Stimulated activated CD4-positive, alpha-beta T cell treated with anti-CD3 and anti-CD28 coated beads, Interleukin-2, amount 100 ng/mL, for 4 hours (primary cell): Measurements from ENCODE around the gene FBXO22.
"Not testable (repeated sequence)": the region's sequence is repeated elsewhere in the genome, so short reads cannot be mapped to it uniquely, and the experiment has no call there.

ENCODE experiments used
- DNase-seq: peaks from one replicate; pipeline ENCODE4 v3.0.0-alpha.2; 2020; ENCODE audit warnings: low read depth

FBXO22 gene

GRCh38 chr15:75903331-75904239, at the start of gene FBXO22:
Gene FBXO22, plus strand, starts transcription at chr15:75903878. Its CDS starts 86 bp downstream, at chr15:75903964.
- DNase-seq: peak; percentile 78

DNA sequence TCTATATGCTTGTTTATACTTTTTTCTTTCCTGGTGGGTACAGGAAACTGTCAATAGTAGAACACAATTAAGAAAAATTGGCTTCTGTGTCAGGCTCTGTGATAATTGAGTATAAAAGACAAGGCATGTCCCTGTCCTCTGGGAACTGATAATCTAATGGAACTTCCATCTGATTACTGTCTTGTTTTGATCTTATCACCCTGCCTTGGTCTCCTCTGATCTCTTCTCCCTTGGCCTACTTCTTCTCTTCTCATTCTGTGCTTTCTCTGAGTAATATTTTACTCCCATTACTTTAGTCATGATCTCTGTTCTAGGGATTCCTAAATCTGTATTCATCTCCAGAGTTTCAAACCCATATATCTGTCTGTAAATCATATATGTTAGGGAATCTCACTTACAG, 45.8 kb upstream of the FBXO22 start:
- DNase-seq: no peak

- DNase-seq: no peak
Measured at GRCh38 chr15:75861750-75862402, 41.8 kb upstream of the FBXO22 start.

- DNase-seq: no peak
Measured at GRCh38 chr15:75862796-75863195, 40.9 kb upstream of the FBXO22 start.

- DNase-seq: no peak
Measured at GRCh38 chr15:75864213-75865059, 39.2 kb upstream of the FBXO22 start.

DNA sequence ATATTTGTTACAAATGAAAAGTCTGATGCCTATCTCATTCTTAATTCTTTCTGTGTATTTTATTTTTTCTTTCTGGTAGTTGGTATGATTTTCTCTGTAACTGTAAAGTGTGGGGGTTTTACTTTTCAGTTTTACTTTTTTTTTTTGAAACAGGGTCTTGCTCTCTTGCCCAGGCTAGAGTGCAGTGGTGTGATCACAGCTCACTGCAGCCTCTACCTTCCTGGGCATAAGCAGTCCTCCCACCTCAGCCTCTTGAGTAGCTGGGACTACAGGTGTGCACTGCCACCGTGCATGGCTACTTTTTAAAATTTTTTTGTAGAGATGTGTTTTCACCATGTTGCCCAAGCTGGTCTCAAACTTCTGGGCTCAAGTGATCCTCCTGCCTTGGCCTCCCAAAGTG, 37.6 kb upstream of the FBXO22 start:
- not testable (repeated sequence) for DNase-seq

- DNase-seq: no peak
Measured at GRCh38 chr15:75866916-75867315, 36.8 kb upstream of the FBXO22 start.

DNA sequence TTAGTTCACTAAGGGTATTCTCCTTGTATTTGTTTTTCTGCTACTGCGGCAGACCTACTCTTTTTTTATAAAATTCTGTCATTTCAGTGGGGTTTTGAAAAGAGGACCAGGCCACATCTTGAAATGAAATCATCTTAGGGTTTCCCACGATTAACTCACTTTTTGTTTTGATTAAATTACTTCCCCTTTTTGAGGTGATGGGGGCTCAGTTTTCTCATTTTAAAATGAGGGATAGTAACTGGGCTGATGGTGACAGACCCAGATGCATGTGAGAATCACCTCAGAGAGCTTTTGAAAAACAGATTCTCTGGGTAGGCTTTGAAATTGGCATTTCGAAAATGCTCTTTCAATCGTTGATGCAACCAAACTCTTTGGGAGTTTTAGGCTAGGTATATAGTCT, 36.2 kb upstream of the FBXO22 start:
- no peak for DNase-seq

DNA sequence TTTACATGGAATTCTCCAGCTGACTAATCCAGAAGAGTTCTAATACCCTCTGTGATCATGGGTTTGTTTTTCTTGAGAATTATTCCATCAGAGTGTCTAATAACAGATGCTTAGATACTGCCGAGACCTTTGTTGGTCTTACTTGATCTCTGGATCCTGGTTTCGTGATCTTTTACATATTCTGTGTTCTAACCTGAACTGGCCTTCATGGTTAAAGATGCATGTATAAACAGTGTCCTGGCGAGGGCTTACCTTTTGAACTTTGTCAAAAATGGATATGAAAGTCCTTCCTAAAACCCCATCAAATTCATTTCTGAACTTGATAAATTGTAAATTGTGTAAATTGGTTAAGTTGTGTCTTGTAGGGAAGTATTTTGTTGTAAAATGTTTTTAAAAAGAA, 35.7 kb upstream of the FBXO22 start:
- no peak for DNase-seq

- no peak for DNase-seq
Measured at GRCh38 chr15:75869446-75869845, 34.2 kb upstream of the FBXO22 start.

- not testable (repeated sequence) for DNase-seq
Measured at GRCh38 chr15:75871589-75871988, 32.1 kb upstream of the FBXO22 start.

DNA sequence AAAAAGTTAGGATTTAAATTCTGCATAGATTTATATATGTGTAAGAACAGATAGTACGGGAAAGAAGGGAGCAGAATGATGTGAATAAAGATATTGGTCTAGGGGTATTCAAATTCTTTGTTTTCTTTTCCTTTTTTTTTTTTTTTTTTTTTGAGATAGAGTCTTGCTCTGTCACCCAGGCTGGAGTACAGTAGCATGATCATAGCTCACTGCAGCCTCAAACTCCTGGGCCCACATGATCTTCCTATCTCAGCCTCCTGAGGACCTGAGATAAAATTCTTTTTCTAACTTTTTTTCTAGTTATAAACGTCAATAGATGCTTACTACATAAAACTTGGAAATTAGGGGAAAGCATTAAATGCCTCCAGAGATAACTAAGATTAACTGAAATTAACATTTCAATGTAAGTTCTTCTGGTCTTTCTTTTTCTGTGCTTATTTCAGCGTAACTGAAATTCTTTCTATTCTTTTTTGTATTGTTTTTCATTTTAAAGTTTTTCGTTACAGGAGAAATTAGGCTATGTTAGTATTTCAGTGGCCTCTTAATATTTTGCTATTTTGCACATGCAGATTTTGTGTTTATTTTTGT, 31.2 kb upstream of the FBXO22 start:
- DNase-seq: no peak

DNA sequence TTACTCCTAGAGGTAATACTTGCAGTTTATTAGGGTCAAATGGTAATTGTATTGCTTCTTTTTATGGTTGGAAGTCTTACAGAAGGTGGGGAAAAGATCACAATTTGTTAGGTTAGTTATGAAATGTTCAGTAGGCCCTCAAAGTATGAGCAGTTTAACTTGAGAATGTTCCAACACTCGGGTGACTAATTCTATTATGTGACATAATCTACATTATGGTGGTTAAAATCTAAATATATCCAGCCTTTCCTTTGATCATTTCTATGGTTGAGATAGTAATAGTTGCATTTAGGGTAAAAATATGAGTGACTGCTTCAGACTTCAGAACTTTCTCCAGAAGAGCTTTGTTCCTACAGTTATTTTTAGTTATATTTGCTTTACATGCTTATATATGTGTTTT, 19.6 kb upstream of the FBXO22 start:
- no peak for DNase-seq

DNA sequence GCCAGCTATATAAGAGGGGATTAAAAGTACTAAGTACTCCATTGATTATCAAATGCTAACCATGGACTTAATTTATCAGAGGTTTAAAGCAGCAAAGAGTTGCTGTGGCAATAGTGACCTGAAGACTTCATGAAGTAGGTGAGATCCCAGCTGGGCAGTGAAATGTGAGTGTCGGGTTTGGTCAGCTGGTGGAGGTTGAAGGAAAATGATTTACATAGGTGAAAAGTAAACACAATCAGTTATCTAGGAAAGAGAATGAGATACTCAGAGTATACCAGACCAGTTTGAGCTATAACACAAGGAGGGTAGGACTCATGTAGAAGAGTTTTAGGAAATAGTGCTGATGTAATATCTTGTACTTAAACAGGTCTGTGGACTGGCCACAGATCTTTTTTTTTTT, 16.5 kb upstream of the FBXO22 start:
- no peak for DNase-seq

GRCh38 chr15:75891895-75892294, 11.8 kb upstream of the FBXO22 start:
- DNase-seq: no peak

- no peak for DNase-seq
Measured at GRCh38 chr15:75895731-75896130, 7.9 kb upstream of the FBXO22 start.

- no peak for DNase-seq
Measured at GRCh38 chr15:75900577-75900976, 3.1 kb upstream of the FBXO22 start.

DNA sequence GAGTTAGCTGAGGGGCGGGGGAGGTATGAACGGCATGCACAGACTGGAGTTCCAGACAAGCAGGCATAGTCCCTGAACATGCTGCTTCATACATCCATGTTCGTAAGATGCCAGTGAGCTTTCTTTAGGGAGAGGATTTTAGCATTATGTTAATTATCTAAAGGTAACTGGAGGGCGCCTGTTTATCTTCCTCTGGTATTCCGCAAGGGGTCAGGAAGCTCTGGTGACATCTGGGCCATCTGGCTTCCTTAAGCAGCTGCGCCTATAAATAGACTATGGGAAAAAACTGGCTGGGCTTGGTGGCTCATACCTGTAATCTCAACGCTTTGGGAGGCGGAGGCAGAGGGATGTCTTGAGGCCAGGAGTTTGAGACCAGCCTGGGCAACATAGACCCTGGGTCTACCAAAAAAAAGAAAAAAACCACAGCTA, 1.5 kb upstream of the FBXO22 start:
- DNase-seq: no peak

GRCh38 chr15:75905231-75905630, 1.6 kb downstream of the FBXO22 start:
- no peak for DNase-seq

DNA sequence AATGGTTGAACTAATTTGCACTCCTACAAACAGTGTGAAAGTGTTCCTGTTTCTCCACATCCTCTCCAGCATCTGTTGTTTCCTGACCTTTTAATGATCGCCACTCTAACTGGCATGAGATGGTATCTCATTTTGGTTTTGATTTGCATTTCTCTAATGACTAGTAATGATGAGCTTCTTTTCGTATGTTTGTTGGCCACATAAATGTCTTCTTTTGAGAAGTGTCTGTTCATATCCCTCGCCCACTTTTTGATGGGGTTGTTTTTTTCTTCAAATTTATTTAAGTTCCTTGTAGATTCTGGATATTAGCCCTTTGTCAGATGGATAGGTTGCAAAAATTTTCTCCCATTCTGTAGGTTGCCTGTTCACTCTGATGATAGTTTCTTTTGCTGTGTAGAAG, 6.7 kb downstream of the FBXO22 start:
- DNase-seq: not testable (repeated sequence)

GRCh38 chr15:75916978-75917377, 13.3 kb downstream of the FBXO22 start:
- no peak for DNase-seq

- no peak for DNase-seq
Measured at GRCh38 chr15:75918135-75918534, 14.5 kb downstream of the FBXO22 start.
